ENCODE measurements around the gene PRR23C.

The PRR23C gene

GRCh38 chr3:138995706-138996105 is 49.0 kb downstream of the PRR23C start:
- DNase-seq: no peak
